ENCODE data around the gene GBE1. TPM values are rescaled to one million over a fixed set of nuclear protein-coding genes. Genes with fewer than 3 reads are reported as not detected.

Gene GBE1
- total and polyA plus RNA-seq, 2 donors (not counting 1 experiment from before 2014, with no cell fraction given), result 153 to 232 TPM

GRCh38 chr3:81726132-81726531 lies 35.3 kb downstream of the GBE1 start:
- Histone ChIP-seq H2AFZ (ENCODE audit: low read length) (no peak overlapping the region), H3K9me3 (ENCODE audit: control insufficient read depth, insufficient read depth, low read depth, low read length) (no peaks in the 10 kb centered on the region), H3K4me2 (ENCODE audit: extremely low read depth, insufficient read depth, low read length) (peak overlapping the region; percentile 30), H4K20me1 (ENCODE audit: control insufficient read depth, extremely low read depth, insufficient read depth, low read length) (no peaks in the 10 kb centered on the region), H3K27me3 (ENCODE audit: control insufficient read depth, insufficient read depth, low read length) (no peaks in the 10 kb centered on the region), H3K4me1 (ENCODE audit: control insufficient read depth, extremely low read depth, insufficient read depth, low read length) (peaks cover 8% of the 10 kb centered on the region), H3K27ac (ENCODE audit: insufficient read depth, low read length) (peak overlapping the region; percentile 76), H3K36me3 (ENCODE audit: control insufficient read depth, insufficient read depth, low read length) (no peaks in the 10 kb centered on the region), H3K9ac (ENCODE audit: insufficient read depth, low read length) (no peak overlapping the region), H3K79me2 (ENCODE audit: control insufficient read depth, insufficient read depth, low read length) (peaks cover 53% of the 10 kb centered on the region), H3K4me3 (replicated peaks in 1 of 4; ENCODE audit: control extremely low read depth in 1 of 4, insufficient read depth in 1 of 4, low read depth in 3 of 4, low read length in 4 of 4) (no peak overlapping the region)
- no peak for TF ChIP-seq EZH2 (IDR thresholded peaks at IDR 0.05; ENCODE audit: low read length, missing control alignments)
- TF ChIP-seq CTCF (conservative IDR thresholded peaks at IDR 0.05 in 1 of 2, IDR thresholded peaks at IDR 0.05 in 1 of 2; ENCODE audit: low read depth in 1 of 2, low read length in 2 of 2), result no peak
- peak; percentile 46 to 48 for DNase-seq (ENCODE audit: low read depth in 2 of 2)

- H3K79me2 ChIP-seq (ENCODE audit: control insufficient read depth, insufficient read depth, low read length), result peaks cover 40% of the 10 kb centered on the region
Measured at GRCh38 chr3:81723732-81724313, 37.6 kb downstream of the GBE1 start.

GRCh38 chr3:81718311-81718710 lies 43.1 kb downstream of the GBE1 start:
- no peaks in the 10 kb centered on the region for H3K27me3 ChIP-seq (ENCODE audit: control insufficient read depth, insufficient read depth, low read length)
- no peak overlapping the region for H3K27ac ChIP-seq (ENCODE audit: insufficient read depth, low read length)
- TF ChIP-seq CTCF (conservative IDR thresholded peaks at IDR 0.05 in 1 of 2, IDR thresholded peaks at IDR 0.05 in 1 of 2; ENCODE audit: low read depth in 1 of 2, low read length in 2 of 2) (no peak), EZH2 (IDR thresholded peaks at IDR 0.05; ENCODE audit: low read length, missing control alignments) (no peak)
- H4K20me1 ChIP-seq (ENCODE audit: control insufficient read depth, extremely low read depth, insufficient read depth, low read length), result no peaks in the 10 kb centered on the region
- H3K4me2 ChIP-seq (ENCODE audit: extremely low read depth, insufficient read depth, low read length), result no peak overlapping the region
- H3K4me3 ChIP-seq (replicated peaks in 1 of 4; ENCODE audit: control extremely low read depth in 1 of 4, insufficient read depth in 1 of 4, low read depth in 3 of 4, low read length in 4 of 4), result no peak overlapping the region
- no peak overlapping the region for H2AFZ ChIP-seq (ENCODE audit: low read length)
- peaks cover 39% of the 10 kb centered on the region for H3K79me2 ChIP-seq (ENCODE audit: control insufficient read depth, insufficient read depth, low read length)
- no peak for DNase-seq (ENCODE audit: low read depth in 2 of 2)
- H3K36me3 ChIP-seq (ENCODE audit: control insufficient read depth, insufficient read depth, low read length), result no peaks in the 10 kb centered on the region
- H3K9me3 ChIP-seq (ENCODE audit: control insufficient read depth, insufficient read depth, low read depth, low read length), result no peaks in the 10 kb centered on the region
- H3K4me1 ChIP-seq (ENCODE audit: control insufficient read depth, extremely low read depth, insufficient read depth, low read length), result peaks cover 5% of the 10 kb centered on the region
- no peak overlapping the region for H3K9ac ChIP-seq (ENCODE audit: insufficient read depth, low read length)

More at GRCh38 chr3:81723732-81724313, 37.6 kb downstream of the GBE1 start:
- peak overlapping the region; percentile 41 for H3K27ac ChIP-seq (ENCODE audit: insufficient read depth, low read length)
- H3K9ac ChIP-seq (ENCODE audit: insufficient read depth, low read length), result no peak overlapping the region
- TF ChIP-seq CTCF (conservative IDR thresholded peaks at IDR 0.05 in 1 of 2, IDR thresholded peaks at IDR 0.05 in 1 of 2; ENCODE audit: low read depth in 1 of 2, low read length in 2 of 2), result no peak
- no peaks in the 10 kb centered on the region for H3K4me1 ChIP-seq (ENCODE audit: control insufficient read depth, extremely low read depth, insufficient read depth, low read length)
- H3K9me3 ChIP-seq (ENCODE audit: control insufficient read depth, insufficient read depth, low read depth, low read length), result no peaks in the 10 kb centered on the region
- H3K27me3 ChIP-seq (ENCODE audit: control insufficient read depth, insufficient read depth, low read length), result no peaks in the 10 kb centered on the region
- H4K20me1 ChIP-seq (ENCODE audit: control insufficient read depth, extremely low read depth, insufficient read depth, low read length), result no peaks in the 10 kb centered on the region
- no peaks in the 10 kb centered on the region for H3K36me3 ChIP-seq (ENCODE audit: control insufficient read depth, insufficient read depth, low read length)
- H2AFZ ChIP-seq (ENCODE audit: low read length), result peak overlapping the region; percentile 58
- H3K4me3 ChIP-seq (replicated peaks in 1 of 4; ENCODE audit: control extremely low read depth in 1 of 4, insufficient read depth in 1 of 4, low read depth in 3 of 4, low read length in 4 of 4), result no peak overlapping the region
- DNase-seq (ENCODE audit: low read depth in 2 of 2), result peak; percentile 48 to 74
- H3K4me2 ChIP-seq (ENCODE audit: extremely low read depth, insufficient read depth, low read length), result peak overlapping the region; percentile 23
